ENCODE measurements around the gene SENP3.
A peak's percentile ranks its signal among the peaks of the same experiment; 100 is the strongest.

The SENP3 gene

DNA sequence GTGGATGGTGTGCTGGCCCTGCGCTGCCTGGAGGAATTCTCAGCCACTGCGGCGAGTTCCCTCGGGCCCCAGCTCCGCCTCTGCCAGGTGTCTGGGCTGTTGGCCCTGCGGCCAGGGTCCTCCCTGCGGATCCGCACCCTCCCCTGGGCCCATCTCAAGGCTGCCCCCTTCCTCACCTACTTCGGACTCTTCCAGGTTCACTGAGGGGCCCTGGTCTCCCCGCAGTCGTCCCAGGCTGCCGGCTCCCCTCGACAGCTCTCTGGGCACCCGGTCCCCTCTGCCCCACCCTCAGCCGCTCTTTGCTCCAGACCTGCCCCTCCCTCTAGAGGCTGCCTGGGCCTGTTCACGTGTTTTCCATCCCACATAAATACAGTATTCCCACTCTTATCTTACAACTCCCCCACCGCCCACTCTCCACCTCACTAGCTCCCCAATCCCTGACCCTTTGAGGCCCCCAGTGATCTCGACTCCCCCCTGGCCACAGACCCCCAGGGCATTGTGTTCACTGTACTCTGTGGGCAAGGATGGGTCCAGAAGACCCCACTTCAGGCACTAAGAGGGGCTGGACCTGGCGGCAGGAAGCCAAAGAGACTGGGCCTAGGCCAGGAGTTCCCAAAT is 4.5 kb upstream of the SENP3 start:
- no peak for DNase-seq

DNA sequence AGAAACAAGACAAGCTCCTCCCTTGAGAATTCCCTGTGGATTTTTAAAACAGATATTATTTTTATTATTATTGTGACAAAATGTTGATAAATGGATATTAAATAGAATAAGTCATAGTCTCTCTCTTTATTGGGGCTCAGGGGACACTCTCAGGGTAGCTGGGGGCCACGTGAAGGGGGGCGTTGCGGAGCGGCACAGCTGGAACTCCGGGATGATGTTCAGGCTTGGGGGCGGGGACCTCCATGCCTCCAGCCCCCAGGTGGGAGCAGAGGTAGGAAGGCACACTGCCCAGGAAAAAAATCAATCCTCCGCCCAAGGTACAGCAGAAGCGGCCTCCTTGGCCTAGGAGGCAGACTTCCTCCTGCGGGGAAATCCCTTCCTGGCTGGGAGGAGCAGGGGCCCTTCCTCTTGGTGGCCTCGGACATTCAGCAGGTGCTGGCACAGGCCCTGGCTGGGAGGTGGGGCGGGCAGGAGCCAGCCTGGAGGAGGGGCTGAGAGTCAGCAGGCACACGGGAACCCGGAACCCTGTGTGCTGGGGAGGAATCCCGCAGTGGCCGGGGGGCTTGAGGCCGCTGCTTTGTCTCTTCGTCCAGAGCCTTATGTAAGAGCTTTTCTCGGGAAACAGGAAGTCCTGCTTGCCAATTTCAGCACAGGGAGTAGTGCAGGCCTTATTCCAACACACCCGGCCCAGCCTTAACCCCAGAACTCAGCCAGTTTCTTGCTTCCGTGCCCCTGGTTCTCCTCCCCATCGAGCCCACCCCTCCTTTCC is 3.8 kb upstream of the SENP3 start:
- no peak for DNase-seq

DNA sequence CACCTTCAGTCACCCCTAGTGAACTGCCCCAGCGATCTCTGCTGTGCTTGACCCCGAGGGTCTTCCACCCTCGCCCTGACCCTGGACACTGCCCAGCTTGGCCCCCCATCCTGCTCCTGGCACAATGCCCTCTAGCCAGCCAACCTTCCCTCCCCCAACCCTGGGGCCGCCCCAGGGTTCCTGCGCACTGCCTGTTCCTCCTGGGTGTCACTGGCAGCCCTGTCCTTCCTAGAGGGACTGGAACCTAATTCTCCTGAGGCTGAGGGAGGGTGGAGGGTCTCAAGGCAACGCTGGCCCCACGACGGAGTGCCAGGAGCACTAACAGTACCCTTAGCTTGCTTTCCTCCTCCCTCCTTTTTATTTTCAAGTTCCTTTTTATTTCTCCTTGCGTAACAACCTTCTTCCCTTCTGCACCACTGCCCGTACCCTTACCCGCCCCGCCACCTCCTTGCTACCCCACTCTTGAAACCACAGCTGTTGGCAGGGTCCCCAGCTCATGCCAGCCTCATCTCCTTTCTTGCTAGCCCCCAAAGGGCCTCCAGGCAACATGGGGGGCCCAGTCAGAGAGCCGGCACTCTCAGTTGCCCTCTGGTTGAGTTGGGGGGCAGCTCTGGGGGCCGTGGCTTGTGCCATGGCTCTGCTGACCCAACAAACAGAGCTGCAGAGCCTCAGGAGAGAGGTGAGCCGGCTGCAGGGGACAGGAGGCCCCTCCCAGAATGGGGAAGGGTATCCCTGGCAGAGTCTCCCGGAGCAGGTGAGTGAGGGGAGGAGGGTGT is 3.0 kb upstream of the SENP3 start, which contains the start of gene TNFSF13:
Gene TNFSF13 (plus strand): TSS at position 207 of the 776 bp plus-strand sequence. CDS start 290 bp downstream, at position 497.
- no peak for DNase-seq

DNA sequence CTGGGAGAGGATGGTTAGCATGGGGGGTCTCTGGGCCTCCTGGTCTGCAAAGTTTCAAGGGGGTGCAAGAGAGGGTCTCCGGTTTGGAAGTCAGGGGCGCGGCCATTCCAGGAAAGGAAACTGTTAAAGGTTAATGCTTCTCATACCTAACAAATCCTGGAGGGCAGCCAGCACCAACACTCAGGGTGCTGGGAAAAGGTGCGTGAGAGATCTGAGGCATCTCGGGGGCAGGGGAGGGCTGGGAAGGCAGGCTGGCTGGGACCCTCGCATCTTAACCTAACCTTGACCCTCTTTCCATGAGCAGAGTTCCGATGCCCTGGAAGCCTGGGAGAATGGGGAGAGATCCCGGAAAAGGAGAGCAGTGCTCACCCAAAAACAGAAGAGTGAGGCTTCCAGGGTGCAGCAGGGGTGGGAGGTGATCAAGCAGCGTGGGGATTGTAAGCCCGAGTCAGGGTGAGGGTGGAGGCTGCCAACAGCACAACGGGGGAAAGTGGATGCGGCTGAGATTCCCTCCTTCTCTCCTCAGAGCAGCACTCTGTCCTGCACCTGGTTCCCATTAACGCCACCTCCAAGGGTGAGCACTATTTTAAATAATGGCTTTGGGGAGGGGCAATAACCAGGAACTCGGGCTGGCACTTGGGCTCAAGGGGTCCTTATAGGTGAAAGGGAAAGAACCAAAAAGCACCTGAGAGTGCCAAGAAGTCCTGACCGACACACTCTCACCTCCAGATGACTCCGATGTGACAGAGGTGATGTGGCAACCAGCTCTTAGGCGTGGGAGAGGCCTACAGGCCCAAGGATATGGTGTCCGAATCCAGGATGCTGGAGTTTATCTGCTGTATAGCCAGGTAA is 2.2 kb upstream of the SENP3 start:
- DNase-seq = no peak

DNA sequence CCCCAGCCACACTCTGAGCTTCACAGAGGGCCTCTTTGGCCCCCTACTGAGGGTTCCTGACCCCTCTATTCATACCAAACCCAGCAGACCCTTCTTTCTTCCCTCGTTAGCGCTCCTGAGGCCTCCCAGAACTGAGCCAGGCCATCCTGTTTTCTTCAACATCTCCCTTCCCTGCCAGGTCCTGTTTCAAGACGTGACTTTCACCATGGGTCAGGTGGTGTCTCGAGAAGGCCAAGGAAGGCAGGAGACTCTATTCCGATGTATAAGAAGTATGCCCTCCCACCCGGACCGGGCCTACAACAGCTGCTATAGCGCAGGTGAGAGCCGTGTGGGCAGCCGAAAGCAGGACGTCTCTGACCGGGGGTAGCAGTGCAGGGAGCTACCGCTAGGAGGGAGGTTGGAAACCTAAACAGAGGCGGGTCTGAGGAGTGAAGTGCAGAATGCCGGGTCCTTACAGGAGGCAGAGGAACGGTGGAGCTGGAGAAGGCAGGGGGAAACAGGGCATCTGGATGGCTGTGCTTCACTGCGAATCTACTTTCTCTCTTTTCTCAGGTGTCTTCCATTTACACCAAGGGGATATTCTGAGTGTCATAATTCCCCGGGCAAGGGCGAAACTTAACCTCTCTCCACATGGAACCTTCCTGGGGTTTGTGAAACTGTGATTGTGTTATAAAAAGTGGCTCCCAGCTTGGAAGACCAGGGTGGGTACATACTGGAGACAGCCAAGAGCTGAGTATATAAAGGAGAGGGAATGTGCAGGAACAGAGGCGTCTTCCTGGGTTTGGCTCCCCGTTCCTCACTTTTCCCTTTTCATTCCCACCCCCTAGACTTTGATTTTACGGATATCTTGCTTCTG is 1.3 kb upstream of the SENP3 start:
- DNase-seq = no peak

DNA sequence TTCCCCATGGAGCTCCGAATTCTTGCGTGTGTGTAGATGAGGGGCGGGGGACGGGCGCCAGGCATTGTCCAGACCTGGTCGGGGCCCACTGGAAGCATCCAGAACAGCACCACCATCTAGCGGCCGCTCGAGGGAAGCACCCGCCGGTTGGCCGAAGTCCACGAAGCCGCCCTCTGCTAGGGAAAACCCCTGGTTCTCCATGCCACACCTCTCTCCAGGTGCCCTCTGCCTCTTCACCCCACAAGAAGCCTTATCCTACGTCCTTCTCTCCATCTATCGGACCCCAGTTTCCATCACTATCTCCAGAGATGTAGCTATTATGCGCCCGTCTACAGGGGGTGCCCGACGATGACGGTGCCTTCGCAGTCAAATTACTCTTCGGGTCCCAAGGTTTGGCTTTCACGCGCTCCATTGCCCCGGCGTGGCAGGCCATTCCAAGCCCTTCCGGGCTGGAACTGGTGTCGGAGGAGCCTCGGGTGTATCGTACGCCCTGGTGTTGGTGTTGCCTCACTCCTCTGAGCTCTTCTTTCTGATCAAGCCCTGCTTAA is 617 bp upstream of the SENP3 start:
- peak; percentile 63 for DNase-seq

DNA sequence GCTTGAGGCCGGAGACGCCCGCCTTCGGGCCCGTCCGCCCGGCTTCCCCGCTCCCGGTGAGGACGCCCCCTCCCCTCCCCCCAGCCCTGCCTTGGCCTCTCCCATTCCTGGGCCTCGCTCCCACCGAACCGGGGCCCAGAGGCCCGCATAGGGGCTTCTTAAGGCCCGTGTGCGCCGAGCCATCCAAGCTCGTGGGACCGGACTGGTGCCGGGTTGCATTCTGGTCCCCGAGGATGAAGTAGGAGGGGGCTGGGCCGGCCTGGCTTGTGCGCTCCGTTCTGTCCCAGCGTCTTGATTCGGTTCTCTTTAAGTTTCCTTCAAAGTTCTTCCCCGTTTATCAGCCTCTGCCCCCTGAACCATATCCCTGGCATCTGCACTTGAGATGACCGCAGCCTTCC is 488 bp downstream of the SENP3 start:
- DNase-seq = no peak

DNA sequence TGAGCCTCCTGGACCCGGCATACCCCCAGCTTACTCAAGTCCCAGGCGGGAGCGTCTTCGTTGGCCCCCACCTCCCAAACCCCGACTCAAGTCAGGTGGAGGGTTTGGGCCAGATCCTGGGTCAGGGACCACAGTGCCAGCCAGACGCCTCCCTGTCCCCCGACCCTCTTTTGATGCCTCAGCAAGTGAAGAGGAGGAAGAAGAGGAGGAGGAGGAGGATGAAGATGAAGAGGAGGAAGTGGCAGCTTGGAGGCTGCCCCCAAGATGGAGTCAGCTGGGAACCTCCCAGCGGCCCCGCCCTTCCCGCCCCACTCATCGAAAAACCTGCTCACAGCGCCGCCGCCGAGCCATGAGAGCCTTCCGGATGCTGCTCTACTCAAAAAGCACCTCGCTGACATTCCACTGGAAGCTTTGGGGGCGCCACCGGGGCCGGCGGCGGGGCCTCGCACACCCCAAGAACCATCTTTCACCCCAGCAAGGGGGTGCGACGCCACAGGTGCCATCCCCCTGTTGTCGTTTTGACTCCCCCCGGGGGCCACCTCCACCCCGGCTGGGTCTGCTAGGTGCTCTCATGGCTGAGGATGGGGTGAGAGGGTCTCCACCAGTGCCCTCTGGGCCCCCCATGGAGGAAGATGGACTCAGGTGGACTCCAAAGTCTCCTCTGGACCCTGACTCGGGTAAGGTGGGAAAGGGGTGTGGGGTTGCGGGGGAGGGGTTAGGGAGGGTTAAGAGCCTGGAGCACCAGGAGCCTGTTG is 1.6 kb downstream of the SENP3 start:
- DNase-seq = no peak

DNA sequence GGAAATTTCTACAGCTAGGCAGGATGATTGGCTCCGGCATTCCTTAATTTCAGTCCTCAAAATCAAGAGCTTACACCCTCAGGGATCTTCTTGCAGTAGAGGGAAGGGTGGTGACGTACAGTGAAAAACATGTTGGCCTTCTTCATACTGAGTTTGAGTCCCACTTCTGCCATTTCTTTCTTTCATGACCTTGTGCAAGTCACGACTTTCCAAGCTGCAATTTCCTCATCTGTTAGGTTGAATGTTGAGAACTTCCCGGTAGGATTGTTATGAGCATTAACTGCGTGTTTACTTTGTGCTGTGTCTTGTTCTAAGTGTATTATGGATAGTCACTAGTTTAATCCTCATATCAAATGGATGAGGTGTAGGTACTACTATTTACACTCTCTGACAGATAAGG is 7.9 kb downstream of the SENP3 start:
- DNase-seq = no peak

DNA sequence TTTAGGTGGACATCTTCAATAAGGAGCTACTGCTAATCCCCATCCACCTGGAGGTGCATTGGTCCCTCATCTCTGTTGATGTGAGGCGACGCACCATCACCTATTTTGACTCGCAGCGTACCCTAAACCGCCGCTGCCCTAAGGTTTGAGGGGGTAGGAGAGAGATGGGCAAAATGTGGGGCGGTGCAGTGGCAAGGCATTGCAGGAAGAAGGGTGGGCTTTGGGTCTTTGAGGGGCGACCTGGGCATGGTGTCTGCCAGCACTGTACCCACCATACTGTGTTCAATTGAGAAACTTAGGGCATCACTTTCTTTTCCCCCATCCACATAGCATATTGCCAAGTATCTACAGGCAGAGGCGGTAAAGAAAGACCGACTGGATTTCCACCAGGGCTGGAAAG is 8.6 kb downstream of the SENP3 start:
- DNase-seq = no peak

DNA sequence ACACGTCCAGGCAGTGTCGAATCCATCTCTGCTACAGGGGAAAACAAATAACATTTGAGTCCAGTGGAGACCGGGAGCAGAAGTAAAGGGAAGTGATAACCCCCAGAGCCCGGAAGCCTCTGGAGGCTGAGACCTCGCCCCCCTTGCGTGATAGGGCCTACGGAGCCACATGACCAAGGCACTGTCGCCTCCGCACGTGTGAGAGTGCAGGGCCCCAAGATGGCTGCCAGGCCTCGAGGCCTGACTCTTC is 10.5 kb downstream of the SENP3 start:
- DNase-seq = no peak

DNA sequence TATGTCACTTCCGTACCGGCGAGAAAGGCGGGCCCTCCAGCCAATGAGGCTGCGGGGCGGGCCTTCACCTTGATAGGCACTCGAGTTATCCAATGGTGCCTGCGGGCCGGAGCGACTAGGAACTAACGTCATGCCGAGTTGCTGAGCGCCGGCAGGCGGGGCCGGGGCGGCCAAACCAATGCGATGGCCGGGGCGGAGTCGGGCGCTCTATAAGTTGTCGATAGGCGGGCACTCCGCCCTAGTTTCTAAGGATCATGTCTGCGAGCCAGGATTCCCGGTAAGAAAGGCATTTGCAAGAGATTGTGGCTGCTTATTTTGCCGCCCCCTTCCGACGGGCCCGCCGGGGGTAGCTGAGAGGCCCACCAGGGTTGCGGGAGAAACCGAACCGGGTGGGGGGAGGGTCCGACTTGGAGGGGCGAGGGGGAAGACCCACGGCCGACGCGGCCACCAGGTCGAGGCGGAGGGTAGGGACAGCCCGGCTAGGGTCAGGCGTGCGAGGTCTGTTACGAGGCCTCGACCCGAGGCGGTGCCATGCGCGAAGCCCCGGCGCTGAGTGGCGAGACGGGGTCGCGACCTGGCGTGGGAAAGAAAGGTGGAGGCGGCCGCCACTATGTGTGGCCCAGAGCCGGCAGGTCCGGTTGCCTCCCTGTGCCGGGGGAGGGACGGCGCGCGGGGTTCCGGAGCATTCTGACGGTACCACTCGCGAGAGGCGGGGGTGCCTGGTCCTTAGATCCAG is 11.0 kb downstream of the SENP3 start:
- DNase-seq = peak; percentile 98

DNA sequence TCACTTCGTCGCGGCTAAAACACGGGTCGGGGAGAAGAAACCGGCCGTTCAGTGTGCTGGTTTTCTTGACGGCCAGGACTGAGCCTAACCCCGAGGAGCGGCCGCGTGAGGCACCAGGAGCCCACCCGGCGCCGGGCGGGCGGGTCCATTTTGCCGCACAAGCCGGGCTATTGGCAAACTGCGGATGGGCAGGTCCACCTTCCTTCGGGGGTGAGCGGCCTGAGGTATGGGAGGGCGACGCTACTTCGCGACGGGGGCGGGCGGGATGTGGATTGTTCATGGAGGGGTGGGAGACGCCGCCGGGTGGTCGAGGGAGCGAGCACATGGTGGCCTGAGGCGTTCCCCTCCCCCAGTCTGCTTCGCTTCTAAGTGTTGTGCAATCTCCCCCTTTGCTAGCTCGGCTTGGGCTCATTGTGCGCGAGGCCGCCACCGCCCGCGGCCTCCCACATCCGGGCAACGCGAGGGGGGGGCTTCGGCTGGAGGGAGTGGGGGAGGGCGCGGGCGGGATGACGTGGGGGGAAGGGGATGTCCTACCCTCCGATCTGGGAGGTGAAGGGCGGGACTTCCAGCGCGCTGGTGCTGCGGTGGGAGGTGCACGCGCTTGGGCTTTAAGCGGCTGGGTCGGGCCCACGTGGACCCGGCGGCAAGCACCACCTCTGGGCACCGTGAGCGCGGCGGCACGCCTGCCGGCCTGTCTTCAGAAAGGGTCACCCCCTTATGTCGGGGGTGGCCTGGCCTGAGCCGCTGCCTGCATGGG is 11.8 kb downstream of the SENP3 start:
- peak; percentile 53 for DNase-seq

DNA sequence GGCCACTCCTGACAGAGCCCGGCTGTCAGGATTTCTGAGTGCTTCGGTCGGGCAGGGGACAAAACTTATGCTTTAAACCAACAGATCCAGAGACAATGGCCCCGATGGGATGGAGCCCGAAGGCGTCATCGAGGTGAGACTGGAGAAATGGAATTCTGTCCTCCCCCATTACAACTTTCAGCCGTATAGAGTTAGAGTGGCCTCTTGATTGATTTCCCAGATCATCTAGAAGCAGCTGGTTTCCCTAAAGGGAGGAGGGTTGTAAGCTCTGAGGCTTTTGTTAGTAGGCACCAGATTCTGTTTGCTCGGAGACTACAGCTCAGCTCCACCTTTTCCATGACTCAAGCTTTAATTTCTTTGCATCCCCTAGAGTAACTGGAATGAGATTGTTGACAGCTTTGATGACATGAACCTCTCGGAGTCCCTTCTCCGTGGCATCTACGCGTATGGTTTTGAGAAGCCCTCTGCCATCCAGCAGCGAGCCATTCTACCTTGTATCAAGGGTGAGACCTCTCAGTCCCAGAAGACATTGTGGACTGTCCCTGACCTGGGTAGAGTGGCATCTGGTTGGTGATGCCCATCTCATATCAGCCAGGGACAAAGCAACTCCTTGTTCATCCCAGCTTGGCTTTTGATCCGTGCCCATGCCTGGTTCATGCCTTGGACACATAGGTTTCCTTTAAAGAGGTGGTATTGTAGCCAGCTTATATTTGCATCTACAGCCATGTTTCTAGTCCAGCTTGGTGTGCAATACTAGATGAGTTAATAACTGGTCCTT is 12.6 kb downstream of the SENP3 start:
- no peak for DNase-seq

DNA sequence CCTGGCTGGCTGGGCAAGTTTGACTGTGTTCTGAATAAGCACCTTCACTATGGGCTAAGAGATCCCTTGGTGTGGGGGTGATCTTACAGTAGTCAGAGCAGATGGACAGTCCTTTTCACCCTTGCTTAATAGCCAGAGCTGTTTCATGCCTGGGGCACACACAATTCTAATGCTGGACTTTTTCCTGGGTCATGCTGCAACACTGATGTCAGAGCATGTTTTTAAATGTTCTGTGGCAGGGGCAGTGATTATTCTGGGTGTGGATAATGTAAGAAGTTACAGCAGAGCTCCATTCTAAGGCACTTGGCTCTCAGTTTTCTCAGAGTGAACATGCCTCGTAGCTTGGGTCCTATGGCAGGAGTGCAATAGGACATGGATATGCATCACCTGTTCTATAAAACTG is 13.8 kb downstream of the SENP3 start:
- DNase-seq = no peak

DNA sequence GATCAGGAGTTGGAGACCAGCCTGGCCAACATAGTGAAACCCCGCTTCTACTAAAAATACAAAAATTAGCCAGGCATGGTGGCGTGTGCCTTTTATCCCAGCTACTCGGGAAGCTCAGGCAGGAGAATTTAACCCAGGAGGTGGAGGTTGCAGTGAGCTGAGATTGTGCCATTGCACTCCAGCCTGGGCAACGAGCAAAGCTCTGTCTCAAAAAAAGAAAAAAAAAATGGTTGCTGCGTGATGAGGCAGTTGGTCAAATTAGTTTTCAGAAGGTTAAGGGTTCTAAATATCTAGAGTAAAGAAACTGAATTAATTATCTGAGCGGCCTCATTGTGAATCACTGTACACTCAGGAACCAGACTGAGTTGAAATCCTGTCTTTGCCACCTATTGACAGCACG is 14.2 kb downstream of the SENP3 start:
- DNase-seq = no peak

DNA sequence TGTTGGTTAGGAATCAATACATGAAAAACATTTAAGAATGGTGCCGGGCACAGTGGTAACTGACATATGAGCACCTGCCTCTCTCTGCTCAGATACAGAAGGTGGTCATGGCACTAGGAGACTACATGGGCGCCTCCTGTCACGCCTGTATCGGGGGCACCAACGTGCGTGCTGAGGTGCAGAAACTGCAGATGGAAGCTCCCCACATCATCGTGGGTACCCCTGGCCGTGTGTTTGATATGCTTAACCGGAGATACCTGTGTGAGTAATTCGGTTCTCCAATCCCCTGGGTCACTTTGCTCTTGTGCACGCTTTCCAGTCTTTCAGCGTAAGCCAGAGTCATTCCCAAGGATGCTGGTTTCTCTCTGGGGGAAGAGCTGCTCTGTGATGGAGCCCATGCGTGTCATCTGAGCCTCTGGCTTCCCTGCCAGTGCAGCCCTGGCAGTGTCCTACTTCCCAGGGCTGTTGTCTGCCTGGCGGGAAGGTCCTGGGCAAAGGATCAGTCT is 14.8 kb downstream of the SENP3 start:
- no peak for DNase-seq

DNA sequence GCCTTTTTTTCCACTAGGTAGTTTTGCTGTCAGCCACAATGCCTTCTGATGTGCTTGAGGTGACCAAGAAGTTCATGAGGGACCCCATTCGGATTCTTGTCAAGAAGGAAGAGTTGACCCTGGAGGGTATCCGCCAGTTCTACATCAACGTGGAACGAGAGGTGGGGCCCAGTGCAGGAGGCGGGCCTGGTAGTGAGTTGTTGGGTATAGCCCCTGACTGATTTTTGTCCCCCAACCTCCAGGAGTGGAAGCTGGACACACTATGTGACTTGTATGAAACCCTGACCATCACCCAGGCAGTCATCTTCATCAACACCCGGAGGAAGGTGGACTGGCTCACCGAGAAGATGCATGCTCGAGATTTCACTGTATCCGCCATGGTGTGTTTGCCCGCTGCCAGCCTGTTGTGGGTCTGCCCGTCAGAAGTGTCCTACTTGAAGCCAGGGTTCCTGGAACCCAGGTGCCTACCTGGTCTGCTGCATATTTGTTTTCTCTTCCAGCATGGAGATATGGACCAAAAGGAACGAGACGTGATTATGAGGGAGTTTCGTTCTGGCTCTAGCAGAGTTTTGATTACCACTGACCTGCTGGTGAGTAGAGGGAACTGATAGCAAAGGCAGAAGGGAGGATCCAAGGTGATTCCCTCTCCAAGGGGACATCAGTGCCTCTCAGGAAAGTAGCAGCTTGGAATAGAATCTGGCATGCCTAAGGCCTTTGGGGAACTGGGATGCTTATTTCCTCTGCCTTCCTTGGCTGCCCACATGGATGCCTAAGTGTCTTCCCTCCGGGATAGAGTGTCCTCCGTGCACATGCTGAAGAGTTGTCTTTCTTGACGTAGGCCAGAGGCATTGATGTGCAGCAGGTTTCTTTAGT is 15.8 kb downstream of the SENP3 start:
- no peak for DNase-seq
